ENCODE measurements around the gene HRK.

DNA sequence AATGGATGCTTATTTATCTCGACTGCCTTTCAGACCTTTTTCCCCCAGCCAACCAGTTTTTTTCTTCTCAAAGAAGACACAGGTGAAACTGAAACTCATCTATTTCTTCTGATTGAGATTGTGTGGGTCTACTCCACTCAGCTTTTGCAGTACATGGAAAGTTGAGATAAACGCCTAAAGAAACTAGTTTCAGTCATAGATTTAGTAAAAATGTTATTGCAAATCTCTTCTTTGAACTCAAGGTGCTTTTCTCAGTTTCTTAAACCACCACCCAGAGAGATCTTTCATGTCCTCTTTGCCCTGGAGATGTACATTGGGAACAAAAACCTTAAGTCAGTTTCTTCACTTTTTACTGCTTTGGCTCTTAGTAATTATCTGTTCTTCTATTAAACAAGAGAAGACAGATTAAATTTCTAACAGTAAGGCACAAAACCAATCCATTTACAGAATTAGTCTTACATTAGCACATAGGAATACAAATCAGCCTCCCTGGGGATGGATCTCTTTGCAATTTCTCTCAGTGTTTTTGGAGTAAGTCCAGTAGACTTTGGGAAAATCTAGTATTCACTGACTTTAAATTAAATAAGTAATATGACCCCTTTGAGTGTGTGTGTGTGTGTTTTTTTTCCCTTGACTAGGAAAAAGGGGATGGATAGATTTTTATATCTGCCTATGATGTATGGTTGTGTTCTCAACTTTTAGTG, 41.1 kb upstream of the HRK start:
- TF ChIP-seq, protein P1, sequence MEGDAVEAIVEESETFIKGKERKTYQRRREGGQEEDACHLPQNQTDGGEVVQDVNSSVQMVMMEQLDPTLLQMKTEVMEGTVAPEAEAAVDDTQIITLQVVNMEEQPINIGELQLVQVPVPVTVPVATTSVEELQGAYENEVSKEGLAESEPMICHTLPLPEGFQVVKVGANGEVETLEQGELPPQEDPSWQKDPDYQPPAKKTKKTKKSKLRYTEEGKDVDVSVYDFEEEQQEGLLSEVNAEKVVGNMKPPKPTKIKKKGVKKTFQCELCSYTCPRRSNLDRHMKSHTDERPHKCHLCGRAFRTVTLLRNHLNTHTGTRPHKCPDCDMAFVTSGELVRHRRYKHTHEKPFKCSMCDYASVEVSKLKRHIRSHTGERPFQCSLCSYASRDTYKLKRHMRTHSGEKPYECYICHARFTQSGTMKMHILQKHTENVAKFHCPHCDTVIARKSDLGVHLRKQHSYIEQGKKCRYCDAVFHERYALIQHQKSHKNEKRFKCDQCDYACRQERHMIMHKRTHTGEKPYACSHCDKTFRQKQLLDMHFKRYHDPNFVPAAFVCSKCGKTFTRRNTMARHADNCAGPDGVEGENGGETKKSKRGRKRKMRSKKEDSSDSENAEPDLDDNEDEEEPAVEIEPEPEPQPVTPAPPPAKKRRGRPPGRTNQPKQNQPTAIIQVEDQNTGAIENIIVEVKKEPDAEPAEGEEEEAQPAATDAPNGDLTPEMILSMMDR (IDR thresholded peaks at IDR 0.05) = no peak
- TF ChIP-seq POLR2A (IDR thresholded peaks at IDR 0.05) (no peak), EP300 (IDR thresholded peaks at IDR 0.05) (no peak)
